ENCODE data around the gene RBFOX2.

The RBFOX2 gene

GRCh38 chr22:35978889-35979288 lies 49.7 kb downstream of the RBFOX2 start:
- DNase-seq (ENCODE audit: extremely low read depth in 1 of 2, low read depth in 1 of 2) = no peak

- no peak for DNase-seq (ENCODE audit: extremely low read depth in 1 of 2, low read depth in 1 of 2)
These were observed 50.4 kb downstream of the RBFOX2 start for GRCh38 chr22:35978201-35978600.

GRCh38 chr22:35977136-35977535 lies 51.5 kb downstream of the RBFOX2 start:
- DNase-seq (ENCODE audit: extremely low read depth in 1 of 2, low read depth in 1 of 2) = no peak

- DNase-seq (ENCODE audit: extremely low read depth in 1 of 2, low read depth in 1 of 2) = no peak
These were observed 55.2 kb downstream of the RBFOX2 start for GRCh38 chr22:35973388-35973787.

GRCh38 chr22:35972559-35972958 lies 56.1 kb downstream of the RBFOX2 start:
- no peak for DNase-seq (ENCODE audit: extremely low read depth in 1 of 2, low read depth in 1 of 2)

- DNase-seq (ENCODE audit: extremely low read depth in 1 of 2, low read depth in 1 of 2) = no peak
These were observed 57.0 kb downstream of the RBFOX2 start for GRCh38 chr22:35971456-35972119.

GRCh38 chr22:35970616-35971455 lies 57.8 kb downstream of the RBFOX2 start:
- DNase-seq (ENCODE audit: extremely low read depth in 1 of 2, low read depth in 1 of 2) = no peak

GRCh38 chr22:35967046-35967397 lies 61.6 kb downstream of the RBFOX2 start:
- DNase-seq (ENCODE audit: extremely low read depth in 1 of 2, low read depth in 1 of 2) = no peak

- DNase-seq (ENCODE audit: extremely low read depth in 1 of 2, low read depth in 1 of 2) = no peak
These were observed 62.1 kb downstream of the RBFOX2 start for GRCh38 chr22:35966314-35967045.

- no peak for DNase-seq (ENCODE audit: extremely low read depth in 1 of 2, low read depth in 1 of 2)
These were observed 65.3 kb downstream of the RBFOX2 start for GRCh38 chr22:35963237-35963810.

- no peak for DNase-seq (ENCODE audit: extremely low read depth in 1 of 2, low read depth in 1 of 2)
These were observed 66.9 kb downstream of the RBFOX2 start for GRCh38 chr22:35961480-35962295.

GRCh38 chr22:35960854-35961253 lies 67.8 kb downstream of the RBFOX2 start:
- no peak for DNase-seq (ENCODE audit: extremely low read depth in 1 of 2, low read depth in 1 of 2)

GRCh38 chr22:35959121-35959800 lies 69.4 kb downstream of the RBFOX2 start:
- DNase-seq (ENCODE audit: extremely low read depth in 1 of 2, low read depth in 1 of 2) = no peak

- no peak for DNase-seq (ENCODE audit: extremely low read depth in 1 of 2, low read depth in 1 of 2)
These were observed 70.3 kb downstream of the RBFOX2 start for GRCh38 chr22:35958334-35958733.

GRCh38 chr22:35957589-35957988 lies 71.0 kb downstream of the RBFOX2 start:
- DNase-seq (ENCODE audit: extremely low read depth in 1 of 2, low read depth in 1 of 2) = no peak

- DNase-seq (ENCODE audit: extremely low read depth in 1 of 2, low read depth in 1 of 2) = no peak
These were observed 71.8 kb downstream of the RBFOX2 start for GRCh38 chr22:35956850-35957249.

- DNase-seq (ENCODE audit: extremely low read depth in 1 of 2, low read depth in 1 of 2) = no peak
These were observed 73.1 kb downstream of the RBFOX2 start for GRCh38 chr22:35955546-35955945.

- no peak for DNase-seq (ENCODE audit: extremely low read depth in 1 of 2, low read depth in 1 of 2)
These were observed 76.0 kb downstream of the RBFOX2 start for GRCh38 chr22:35952576-35952975.

GRCh38 chr22:35950262-35950661 lies 78.4 kb downstream of the RBFOX2 start:
- DNase-seq (ENCODE audit: extremely low read depth in 1 of 2, low read depth in 1 of 2) = no peak

- DNase-seq (ENCODE audit: extremely low read depth in 1 of 2, low read depth in 1 of 2) = no peak
These were observed 79.4 kb downstream of the RBFOX2 start for GRCh38 chr22:35949243-35949642.
